HG03469 (cell line): ENCODE measurements around the gene SLC22A17.
A peak's percentile ranks its signal among the peaks of the same experiment; 100 is the strongest.
"Not testable (repeated sequence)": the region's sequence is repeated elsewhere in the genome, so short reads cannot be mapped to it uniquely, and the experiment has no call there.

Experiments
- ATAC-seq: cut with Tn5 transposase; IDR thresholded peaks from one replicate; pipeline ENCODE4 v1.9.1; 2021; ENCODE audit warnings: mild to moderate bottlenecking, moderate library complexity, moderate number of reproducible peaks; ENCODE audit not compliant: unreplicated experiment

The SLC22A17 gene

GRCh38 chr14:23346693-23347405 is 5.8 kb downstream of the SLC22A17 start:
- no peak for ATAC-seq

- no peak for ATAC-seq
Measured at GRCh38 chr14:23345987-23346692, 6.5 kb downstream of the SLC22A17 start.

GRCh38 chr14:23344481-23344880 is 8.2 kb downstream of the SLC22A17 start:
- ATAC-seq, result no peak

GRCh38 chr14:23339506-23340268 is 13.0 kb downstream of the SLC22A17 start:
- no peak for ATAC-seq

GRCh38 chr14:23335623-23336022 is 17.1 kb downstream of the SLC22A17 start:
- ATAC-seq, result no peak

- ATAC-seq, result no peak
Measured at GRCh38 chr14:23327947-23328744, 24.5 kb downstream of the SLC22A17 start.

GRCh38 chr14:23326491-23327332 is 26.0 kb downstream of the SLC22A17 start:
- ATAC-seq, result no peak

GRCh38 chr14:23325746-23326145 is 26.9 kb downstream of the SLC22A17 start:
- not testable (repeated sequence) for ATAC-seq

- no peak for ATAC-seq
Measured at GRCh38 chr14:23324993-23325392, 27.7 kb downstream of the SLC22A17 start.

GRCh38 chr14:23324455-23324846 is 28.2 kb downstream of the SLC22A17 start:
- no peak for ATAC-seq

GRCh38 chr14:23323838-23324454 is 28.7 kb downstream of the SLC22A17 start:
- ATAC-seq, result no peak

- ATAC-seq, result no peak
Measured at GRCh38 chr14:23322568-23323517, 29.8 kb downstream of the SLC22A17 start.

GRCh38 chr14:23321572-23322547 is 30.8 kb downstream of the SLC22A17 start:
- no peak for ATAC-seq

- ATAC-seq, result peak; percentile 80
Measured at GRCh38 chr14:23320584-23321571, 31.8 kb downstream of the SLC22A17 start, which contains the start of gene PABPN1. Gene PABPN1 (plus strand): TSS chr14:23321457. CDS start chr14:23321470, 13 bp downstream.

GRCh38 chr14:23319746-23320583 is 32.7 kb downstream of the SLC22A17 start:
- ATAC-seq, result no peak
